HG02610 (cell line): ENCODE results near the gene ACAP2.
"Not testable (repeated sequence)": the region's sequence is repeated elsewhere in the genome, so short reads cannot be mapped to it uniquely, and the experiment has no call there.

Experiments used
- ATAC-seq: cut with Tn5 transposase; IDR thresholded peaks from one replicate; pipeline ENCODE4 v1.9.1; 2021; ENCODE audit warnings: mild to moderate bottlenecking, moderate library complexity; ENCODE audit not compliant: unreplicated experiment

Gene ACAP2

GRCh38 chr3:195443391-195443989 lies 670 bp upstream of the ACAP2 start:
- no peak for ATAC-seq

GRCh38 chr3:195441992-195442572 lies 738 bp downstream of the ACAP2 start:
- ATAC-seq = peak; percentile 0

GRCh38 chr3:195441476-195441991 lies 1.3 kb downstream of the ACAP2 start:
- no peak for ATAC-seq

GRCh38 chr3:195441051-195441450 lies 1.8 kb downstream of the ACAP2 start:
- ATAC-seq = no peak

- ATAC-seq = no peak
Observed at GRCh38 chr3:195440379-195440778, 2.4 kb downstream of the ACAP2 start.

- ATAC-seq = no peak
Observed at GRCh38 chr3:195438371-195438770, 4.4 kb downstream of the ACAP2 start.

- no peak for ATAC-seq
Observed at GRCh38 chr3:195425849-195426248, 17.0 kb downstream of the ACAP2 start.

- ATAC-seq = no peak
Observed at GRCh38 chr3:195423818-195424217, 19.0 kb downstream of the ACAP2 start.

- ATAC-seq = no peak
Observed at GRCh38 chr3:195421400-195421799, 21.4 kb downstream of the ACAP2 start.

- ATAC-seq = no peak
Observed at GRCh38 chr3:195416795-195417194, 26.0 kb downstream of the ACAP2 start.

GRCh38 chr3:195411836-195412235 lies 31.0 kb downstream of the ACAP2 start:
- ATAC-seq = no peak

- no peak for ATAC-seq
Observed at GRCh38 chr3:195410546-195410945, 32.3 kb downstream of the ACAP2 start.

GRCh38 chr3:195407531-195408409 lies 35.0 kb downstream of the ACAP2 start:
- ATAC-seq = no peak

- ATAC-seq = no peak
Observed at GRCh38 chr3:195405651-195406050, 37.2 kb downstream of the ACAP2 start.

GRCh38 chr3:195403841-195404408 lies 38.9 kb downstream of the ACAP2 start:
- no peak for ATAC-seq

GRCh38 chr3:195403244-195403643 lies 39.6 kb downstream of the ACAP2 start:
- ATAC-seq = no peak

GRCh38 chr3:195401943-195402342 lies 40.9 kb downstream of the ACAP2 start:
- no peak for ATAC-seq

GRCh38 chr3:195398460-195398859 lies 44.4 kb downstream of the ACAP2 start:
- ATAC-seq = not testable (repeated sequence)

GRCh38 chr3:195397524-195397923 lies 45.3 kb downstream of the ACAP2 start:
- no peak for ATAC-seq

GRCh38 chr3:195395208-195395816 lies 47.5 kb downstream of the ACAP2 start:
- ATAC-seq = no peak

GRCh38 chr3:195394700-195395099 lies 48.1 kb downstream of the ACAP2 start:
- no peak for ATAC-seq
